Activated naive CD4-positive, alpha-beta T cell treated with anti-CD3 and anti-CD28 coated beads, Interleukin-2, amount 50 U/mL, for 24 hours (primary cell): ENCODE results near the gene GUCY1A1.

Source experiments
- H3K27ac Mint-ChIP-seq: one replicate; pipeline ENCODE4 v1.8.0; 2021; ENCODE audit warnings: mild to moderate bottlenecking, mixed read lengths
- H3K27me3 Mint-ChIP-seq: one replicate; pipeline ENCODE4 v1.8.0; 2021; ENCODE audit warnings: mixed read lengths
- H3K36me3 Mint-ChIP-seq: one replicate; pipeline ENCODE4 v1.8.0; 2021; ENCODE audit warnings: mixed read lengths
- H3K4me1 Mint-ChIP-seq: one replicate; pipeline ENCODE4 v1.8.0; 2021; ENCODE audit warnings: mixed read lengths
- H3K4me3 Mint-ChIP-seq: one replicate; pipeline ENCODE4 v1.8.0; 2021; ENCODE audit warnings: mild to moderate bottlenecking, mixed read lengths
- H3K9me3 Mint-ChIP-seq: one replicate; pipeline ENCODE4 v1.8.0; 2021; ENCODE audit warnings: mixed read lengths

Gene GUCY1A1

GRCh38 chr4:155675709-155676429 is 9.2 kb downstream of the GUCY1A1 start:
- Mint-ChIP-seq H3K36me3 (no peaks in the 10 kb centered on the region), H3K27me3 (peaks cover 12% of the 10 kb centered on the region), H3K27ac (no peak overlapping the region), H3K4me1 (no peaks in the 10 kb centered on the region), H3K4me3 (no peak overlapping the region), H3K9me3 (no peaks in the 10 kb centered on the region)

GRCh38 chr4:155676430-155676825 is 9.8 kb downstream of the GUCY1A1 start:
- Mint-ChIP-seq H3K4me3 (no peak overlapping the region), H3K27ac (no peak overlapping the region), H3K36me3 (no peaks in the 10 kb centered on the region), H3K27me3 (peaks cover 10% of the 10 kb centered on the region), H3K4me1 (no peaks in the 10 kb centered on the region), H3K9me3 (no peaks in the 10 kb centered on the region)

GRCh38 chr4:155678011-155678410 is 11.4 kb downstream of the GUCY1A1 start:
- Mint-ChIP-seq H3K27ac (no peak overlapping the region), H3K4me3 (no peak overlapping the region), H3K9me3 (no peaks in the 10 kb centered on the region)

GRCh38 chr4:155679343-155679742 is 12.7 kb downstream of the GUCY1A1 start:
- H3K27ac Mint-ChIP-seq = no peak overlapping the region
- H3K27me3 Mint-ChIP-seq = peaks cover 3% of the 10 kb centered on the region
- H3K4me3 Mint-ChIP-seq = no peak overlapping the region
- no peaks in the 10 kb centered on the region for H3K9me3 Mint-ChIP-seq
- no peaks in the 10 kb centered on the region for H3K36me3 Mint-ChIP-seq
- H3K4me1 Mint-ChIP-seq = no peaks in the 10 kb centered on the region

More at GRCh38 chr4:155678011-155678410, 11.4 kb downstream of the GUCY1A1 start:
- Mint-ChIP-seq H3K4me1 (no peaks in the 10 kb centered on the region), H3K27me3 (peaks cover 5% of the 10 kb centered on the region), H3K36me3 (no peaks in the 10 kb centered on the region)

- Mint-ChIP-seq H3K4me1 (no peaks in the 10 kb centered on the region), H3K36me3 (no peaks in the 10 kb centered on the region), H3K4me3 (no peak overlapping the region), H3K27ac (no peak overlapping the region), H3K9me3 (no peaks in the 10 kb centered on the region), H3K27me3 (peaks cover 1% of the 10 kb centered on the region)
These were observed 15.2 kb downstream of the GUCY1A1 start for GRCh38 chr4:155681886-155682285.

GRCh38 chr4:155684423-155684822 is 17.8 kb downstream of the GUCY1A1 start:
- Mint-ChIP-seq H3K4me1 (no peaks in the 10 kb centered on the region), H3K27me3 (peaks cover 1% of the 10 kb centered on the region), H3K4me3 (no peak overlapping the region), H3K9me3 (no peaks in the 10 kb centered on the region), H3K36me3 (no peaks in the 10 kb centered on the region), H3K27ac (no peak overlapping the region)

GRCh38 chr4:155684892-155685541 is 18.4 kb downstream of the GUCY1A1 start:
- Mint-ChIP-seq H3K27me3 (peaks cover 1% of the 10 kb centered on the region), H3K27ac (no peak overlapping the region), H3K4me1 (no peaks in the 10 kb centered on the region), H3K9me3 (no peaks in the 10 kb centered on the region), H3K4me3 (no peak overlapping the region), H3K36me3 (no peaks in the 10 kb centered on the region)

GRCh38 chr4:155687380-155687982 is 20.8 kb downstream of the GUCY1A1 start:
- Mint-ChIP-seq H3K27ac (no peak overlapping the region), H3K4me3 (no peak overlapping the region), H3K36me3 (no peaks in the 10 kb centered on the region), H3K9me3 (no peaks in the 10 kb centered on the region), H3K27me3 (peaks cover 4% of the 10 kb centered on the region), H3K4me1 (no peaks in the 10 kb centered on the region)

- H3K27me3 Mint-ChIP-seq = peaks cover 2% of the 10 kb centered on the region
- no peaks in the 10 kb centered on the region for H3K9me3 Mint-ChIP-seq
- H3K27ac Mint-ChIP-seq = no peak overlapping the region
- no peak overlapping the region for H3K4me3 Mint-ChIP-seq
- no peaks in the 10 kb centered on the region for H3K36me3 Mint-ChIP-seq
- H3K4me1 Mint-ChIP-seq = no peaks in the 10 kb centered on the region
These were observed 21.6 kb downstream of the GUCY1A1 start for GRCh38 chr4:155688211-155688610.

- H3K4me3 Mint-ChIP-seq = no peak overlapping the region
- H3K4me1 Mint-ChIP-seq = no peaks in the 10 kb centered on the region
- H3K36me3 Mint-ChIP-seq = no peaks in the 10 kb centered on the region
- no peaks in the 10 kb centered on the region for H3K9me3 Mint-ChIP-seq
- H3K27me3 Mint-ChIP-seq = peaks cover 2% of the 10 kb centered on the region
- no peak overlapping the region for H3K27ac Mint-ChIP-seq
These were observed 22.2 kb downstream of the GUCY1A1 start for GRCh38 chr4:155688860-155689259.

- no peaks in the 10 kb centered on the region for H3K36me3 Mint-ChIP-seq
- no peak overlapping the region for H3K4me3 Mint-ChIP-seq
- peaks cover 2% of the 10 kb centered on the region for H3K27me3 Mint-ChIP-seq
- H3K27ac Mint-ChIP-seq = no peak overlapping the region
- H3K9me3 Mint-ChIP-seq = no peaks in the 10 kb centered on the region
- no peaks in the 10 kb centered on the region for H3K4me1 Mint-ChIP-seq
These were observed 23.6 kb downstream of the GUCY1A1 start for GRCh38 chr4:155690044-155690837.

GRCh38 chr4:155692361-155692760 is 25.7 kb downstream of the GUCY1A1 start:
- H3K4me1 Mint-ChIP-seq = no peaks in the 10 kb centered on the region
- H3K9me3 Mint-ChIP-seq = no peaks in the 10 kb centered on the region
- peaks cover 2% of the 10 kb centered on the region for H3K27me3 Mint-ChIP-seq
- H3K36me3 Mint-ChIP-seq = no peaks in the 10 kb centered on the region
- no peak overlapping the region for H3K27ac Mint-ChIP-seq
- no peak overlapping the region for H3K4me3 Mint-ChIP-seq

GRCh38 chr4:155693015-155693663 is 26.5 kb downstream of the GUCY1A1 start:
- no peak overlapping the region for H3K4me3 Mint-ChIP-seq
- H3K27me3 Mint-ChIP-seq = peaks cover 2% of the 10 kb centered on the region
- H3K4me1 Mint-ChIP-seq = no peaks in the 10 kb centered on the region
- no peaks in the 10 kb centered on the region for H3K36me3 Mint-ChIP-seq
- no peaks in the 10 kb centered on the region for H3K9me3 Mint-ChIP-seq
- no peak overlapping the region for H3K27ac Mint-ChIP-seq

- no peaks in the 10 kb centered on the region for H3K9me3 Mint-ChIP-seq
- H3K36me3 Mint-ChIP-seq = no peaks in the 10 kb centered on the region
- no peaks in the 10 kb centered on the region for H3K4me1 Mint-ChIP-seq
- no peak overlapping the region for H3K4me3 Mint-ChIP-seq
- no peak overlapping the region for H3K27ac Mint-ChIP-seq
- H3K27me3 Mint-ChIP-seq = peaks cover 2% of the 10 kb centered on the region
These were observed 27.6 kb downstream of the GUCY1A1 start for GRCh38 chr4:155694100-155694785.

- H3K27me3 Mint-ChIP-seq = peaks cover 2% of the 10 kb centered on the region
- H3K9me3 Mint-ChIP-seq = no peaks in the 10 kb centered on the region
- no peaks in the 10 kb centered on the region for H3K4me1 Mint-ChIP-seq
- H3K36me3 Mint-ChIP-seq = no peaks in the 10 kb centered on the region
- H3K27ac Mint-ChIP-seq = no peak overlapping the region
- H3K4me3 Mint-ChIP-seq = no peak overlapping the region
These were observed 29.6 kb downstream of the GUCY1A1 start for GRCh38 chr4:155696226-155696625.
